Activated T-cell treated with anti-CD3 and anti-CD28 coated beads, Interleukin-2, amount 50 U/mL, for 4 hours (primary cell): ENCODE data around the gene THOC2. TPM values are rescaled to one million over a fixed set of nuclear protein-coding genes. Genes with fewer than 3 reads are reported as not detected.
"Not testable (repeated sequence)": the region's sequence is repeated elsewhere in the genome, so short reads cannot be mapped to it uniquely, and the experiment has no call there.

ENCODE experiments used
- ATAC-seq, 2 donors: fragments of 200-7000 bp; cut with Tn5 transposase; one replicate each; pipeline ENCODE4 v1.10.0; 2021
- DNase-seq: peaks from one replicate; pipeline ENCODE4 v3.0.0-alpha.2; 2020
- H3K27me3 Mint-ChIP-seq: one replicate; pipeline ENCODE4 v1.8.0; 2021; ENCODE audit warnings: low read depth, mixed read lengths
- H3K36me3 Mint-ChIP-seq: one replicate; pipeline ENCODE4 v1.8.0; 2022; ENCODE audit warnings: mixed read lengths; ENCODE audit not compliant: insufficient read depth
- H3K4me1 Mint-ChIP-seq: one replicate; pipeline ENCODE4 v1.8.0; 2021; ENCODE audit warnings: low read depth, mixed read lengths
- H3K4me3 Mint-ChIP-seq: one replicate; pipeline ENCODE4 v1.8.0; 2021; ENCODE audit warnings: mild to moderate bottlenecking, moderate library complexity, mixed read lengths
- H3K9me3 Mint-ChIP-seq: one replicate; pipeline ENCODE4 v1.8.0; 2021; ENCODE audit warnings: mixed read lengths
- total RNA-seq, 3 donors: library from RNA; stranded (reverse); gene quantifications; one replicate each; pipeline ENCODE4 v1.2.1, GENCODE V29; 2021

Gene THOC2
- total RNA-seq, 3 donors from 2014 or later: 67.1 to 72.2 (median 67.6) TPM

GRCh38 chrX:123749643-123750042 lies 16.8 kb upstream of the THOC2 start:
- no peak for DNase-seq
- ATAC-seq: no peak
- H3K4me1 Mint-ChIP-seq: no peaks in the 10 kb centered on the region
- H3K36me3 Mint-ChIP-seq: no peaks in the 10 kb centered on the region
- H3K27me3 Mint-ChIP-seq: no peaks in the 10 kb centered on the region
- no peak overlapping the region for H3K4me3 Mint-ChIP-seq
- no peaks in the 10 kb centered on the region for H3K9me3 Mint-ChIP-seq

GRCh38 chrX:123745511-123745910 lies 12.7 kb upstream of the THOC2 start:
- no peaks in the 10 kb centered on the region for H3K27me3 Mint-ChIP-seq

GRCh38 chrX:123743312-123743711 lies 10.5 kb upstream of the THOC2 start:
- H3K27me3 Mint-ChIP-seq: no peaks in the 10 kb centered on the region
- no peaks in the 10 kb centered on the region for H3K9me3 Mint-ChIP-seq
- H3K4me1 Mint-ChIP-seq: no peaks in the 10 kb centered on the region
- no peak overlapping the region for H3K4me3 Mint-ChIP-seq
- H3K36me3 Mint-ChIP-seq: no peaks in the 10 kb centered on the region
- DNase-seq (no peak), ATAC-seq (no peak)

More at GRCh38 chrX:123745511-123745910, 12.7 kb upstream of the THOC2 start:
- H3K9me3 Mint-ChIP-seq: no peaks in the 10 kb centered on the region
- no peak overlapping the region for H3K4me3 Mint-ChIP-seq
- no peaks in the 10 kb centered on the region for H3K36me3 Mint-ChIP-seq
- no peaks in the 10 kb centered on the region for H3K4me1 Mint-ChIP-seq
- DNase-seq: no peak
- no peak for ATAC-seq

- H3K4me3 Mint-ChIP-seq: no peak overlapping the region
- H3K36me3 Mint-ChIP-seq: no peaks in the 10 kb centered on the region
- ATAC-seq (no peak), DNase-seq (no peak)
- no peaks in the 10 kb centered on the region for H3K9me3 Mint-ChIP-seq
- H3K4me1 Mint-ChIP-seq: no peaks in the 10 kb centered on the region
- no peaks in the 10 kb centered on the region for H3K27me3 Mint-ChIP-seq
Measured at GRCh38 chrX:123742440-123742839, 9.6 kb upstream of the THOC2 start.

DNA sequence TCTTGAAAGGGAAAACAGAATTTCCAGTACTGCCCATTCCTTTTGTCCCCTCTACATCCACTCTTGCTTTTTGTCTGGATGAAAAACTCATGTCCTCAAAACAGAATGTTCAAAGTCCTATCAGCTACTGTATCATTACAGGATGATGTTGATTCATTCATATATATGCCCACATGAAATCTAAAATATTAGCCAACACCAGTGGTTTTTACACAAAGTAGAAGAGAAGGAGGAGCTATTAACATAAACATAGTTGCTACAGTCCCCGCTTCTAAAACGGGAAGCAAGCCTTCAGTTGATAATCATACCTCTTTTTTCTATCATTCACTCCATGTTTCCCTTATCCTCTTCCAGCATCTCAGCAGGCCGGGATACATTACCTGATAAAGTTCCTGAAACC lies 7.7 kb upstream of the THOC2 start:
- no peaks in the 10 kb centered on the region for H3K27me3 Mint-ChIP-seq

DNA sequence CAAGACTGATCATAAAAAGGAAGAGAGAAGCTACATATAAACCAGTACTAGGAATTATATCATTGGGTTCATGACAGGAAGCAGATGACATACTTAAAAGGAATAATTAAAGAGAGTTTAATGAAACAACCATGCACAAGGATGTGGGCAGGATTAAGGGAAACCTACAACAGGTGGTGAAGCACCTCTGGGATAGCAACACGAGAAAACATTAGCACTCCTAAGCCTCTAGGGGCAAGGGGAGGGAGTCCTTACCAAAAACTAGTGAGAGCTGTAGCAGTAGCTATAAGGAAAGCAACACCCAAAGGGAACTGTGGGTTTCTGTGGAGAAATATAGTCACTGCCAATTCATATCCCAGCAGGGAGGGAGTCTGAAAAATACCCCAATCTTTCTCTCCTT lies 7.2 kb upstream of the THOC2 start:
- no peak for DNase-seq
- Mint-ChIP-seq H3K4me3 (no peak overlapping the region), H3K4me1 (no peaks in the 10 kb centered on the region), H3K36me3 (no peaks in the 10 kb centered on the region), H3K27me3 (no peaks in the 10 kb centered on the region), H3K9me3 (no peaks in the 10 kb centered on the region)
- no peak for ATAC-seq

More for the DNA sequence above, 7.7 kb upstream of the THOC2 start:
- Mint-ChIP-seq H3K36me3 (no peaks in the 10 kb centered on the region), H3K4me3 (no peak overlapping the region), H3K4me1 (no peaks in the 10 kb centered on the region), H3K9me3 (no peaks in the 10 kb centered on the region)
- DNase-seq (no peak), ATAC-seq (no peak)

DNA sequence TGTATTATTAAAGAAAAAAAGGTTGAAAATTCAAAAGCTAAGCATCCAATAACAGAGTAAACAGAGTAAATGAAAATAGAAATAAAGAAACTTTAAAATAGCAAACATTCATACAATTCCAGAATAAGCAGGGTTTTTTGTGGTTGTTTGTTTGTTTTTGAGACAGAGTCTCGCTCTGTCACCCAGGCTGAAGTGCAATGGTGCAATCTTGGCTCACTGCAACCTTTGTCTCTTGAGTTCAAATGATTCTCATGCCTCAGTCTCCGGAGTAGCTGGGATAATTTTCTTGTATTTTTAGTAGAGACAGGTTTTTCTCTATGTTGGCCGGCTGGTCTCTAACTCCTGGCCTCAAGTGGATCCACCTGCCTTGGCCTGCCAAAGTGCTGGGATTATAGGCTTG lies 6.6 kb upstream of the THOC2 start:
- no peak for DNase-seq
- no peaks in the 10 kb centered on the region for H3K9me3 Mint-ChIP-seq
- H3K27me3 Mint-ChIP-seq: no peaks in the 10 kb centered on the region

GRCh38 chrX:123738378-123738940 lies 5.6 kb upstream of the THOC2 start:
- ATAC-seq: no peak
- H3K4me1 Mint-ChIP-seq: no peaks in the 10 kb centered on the region

More for the DNA sequence above, 6.6 kb upstream of the THOC2 start:
- Mint-ChIP-seq H3K4me3 (no peak overlapping the region), H3K4me1 (no peaks in the 10 kb centered on the region), H3K36me3 (no peaks in the 10 kb centered on the region)
- ATAC-seq: no peak

DNA sequence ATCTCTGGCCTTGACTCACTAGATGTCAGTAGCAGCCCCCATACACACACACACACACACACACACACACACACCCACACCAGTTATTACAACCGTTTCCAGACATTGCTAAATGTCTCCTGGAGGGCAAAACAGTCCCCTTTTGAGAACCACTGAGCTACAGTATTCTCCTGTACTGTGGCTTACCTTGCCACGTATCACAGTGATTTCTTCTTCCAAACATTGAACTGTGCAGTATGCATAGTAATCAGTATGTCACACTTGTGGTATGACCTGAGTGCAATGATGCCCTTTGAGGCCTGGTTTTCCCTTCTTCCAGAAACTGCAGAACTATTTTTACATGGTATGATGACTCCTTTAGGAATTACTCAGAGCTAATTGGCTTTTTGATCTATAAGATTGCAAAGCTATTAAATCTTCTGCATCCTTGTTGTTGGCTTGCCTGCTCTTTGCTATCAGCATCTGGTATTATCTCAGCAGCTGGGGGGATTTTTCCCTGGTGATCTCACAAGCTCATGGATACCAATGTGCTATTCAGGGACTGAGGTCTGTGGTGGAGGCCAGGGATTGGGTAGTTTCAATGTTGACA lies 3.6 kb upstream of the THOC2 start:
- H3K9me3 Mint-ChIP-seq: no peaks in the 10 kb centered on the region
- no peaks in the 10 kb centered on the region for H3K27me3 Mint-ChIP-seq
- H3K36me3 Mint-ChIP-seq: no peaks in the 10 kb centered on the region
- H3K4me3 Mint-ChIP-seq: no peak overlapping the region
- ATAC-seq (no peak), DNase-seq (no peak)
- H3K4me1 Mint-ChIP-seq: peaks cover 6% of the 10 kb centered on the region

More at GRCh38 chrX:123738378-123738940, 5.6 kb upstream of the THOC2 start:
- Mint-ChIP-seq H3K27me3 (no peaks in the 10 kb centered on the region), H3K36me3 (no peaks in the 10 kb centered on the region), H3K4me3 (no peak overlapping the region), H3K9me3 (no peaks in the 10 kb centered on the region)
- DNase-seq: no peak

DNA sequence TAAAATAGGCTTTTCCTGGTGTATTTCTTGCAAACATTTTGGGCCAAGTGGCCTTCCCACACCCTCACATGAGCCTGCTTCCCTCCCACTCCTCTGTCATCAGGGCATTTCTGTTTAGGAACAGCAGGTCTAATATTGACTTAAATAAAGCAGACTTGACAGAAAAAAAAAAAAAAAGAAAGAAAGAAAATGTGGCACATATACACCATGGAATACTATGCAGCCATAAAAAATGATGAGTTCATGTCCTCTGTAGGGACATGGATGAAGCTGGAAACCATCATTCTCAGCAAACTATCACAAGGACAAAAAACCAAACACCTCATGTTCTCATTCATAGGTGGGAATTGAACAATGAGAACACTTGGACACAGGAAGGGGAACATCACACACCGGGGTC lies 2.3 kb upstream of the THOC2 start:
- not testable (repeated sequence) for ATAC-seq, H3K36me3 Mint-ChIP-seq, DNase-seq, H3K4me3 Mint-ChIP-seq, H3K27me3 Mint-ChIP-seq, H3K9me3 Mint-ChIP-seq
- H3K4me1 Mint-ChIP-seq: peaks cover 14% of the 10 kb centered on the region

DNA sequence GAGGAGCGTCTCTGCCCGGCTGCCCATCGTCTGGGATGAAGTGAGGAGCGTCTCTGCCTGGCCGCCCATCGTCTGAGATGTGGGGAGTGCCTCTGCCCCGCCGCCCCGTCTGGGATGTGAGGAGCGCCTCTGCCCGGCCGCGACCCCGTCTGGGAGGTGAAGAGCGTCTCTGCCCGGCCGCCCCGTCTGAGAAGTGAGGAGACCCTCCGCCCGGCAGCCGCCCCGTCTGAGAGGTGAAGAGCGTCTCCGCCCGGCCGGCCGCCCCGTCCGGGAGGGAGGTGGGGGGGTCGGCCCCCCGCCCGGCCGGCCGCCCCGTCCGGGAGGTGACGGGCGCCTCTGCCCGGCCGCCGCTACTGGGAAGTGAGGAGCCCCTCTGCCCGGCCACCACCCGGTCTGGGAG lies 1.2 kb upstream of the THOC2 start:
- H3K4me1 Mint-ChIP-seq: peaks cover 20% of the 10 kb centered on the region
- not testable (repeated sequence) for H3K36me3 Mint-ChIP-seq, H3K27me3 Mint-ChIP-seq, ATAC-seq, H3K4me3 Mint-ChIP-seq, DNase-seq, H3K9me3 Mint-ChIP-seq

- Mint-ChIP-seq H3K36me3 (peaks cover 2% of the 10 kb centered on the region), H3K4me1 (peaks cover 31% of the 10 kb centered on the region), H3K4me3 (peak overlapping the region; percentile 95)
Measured at GRCh38 chrX:123731987-123732669, 724 bp downstream of the THOC2 start.

GRCh38 chrX:123731258-123731986 lies 1.4 kb downstream of the THOC2 start:
- no peaks in the 10 kb centered on the region for H3K27me3 Mint-ChIP-seq
- H3K4me1 Mint-ChIP-seq: peaks cover 31% of the 10 kb centered on the region
- no peaks in the 10 kb centered on the region for H3K9me3 Mint-ChIP-seq
- no peak for DNase-seq
- H3K36me3 Mint-ChIP-seq: peaks cover 2% of the 10 kb centered on the region
- ATAC-seq: no peak
- peak overlapping the region; percentile 95 for H3K4me3 Mint-ChIP-seq

More at GRCh38 chrX:123731987-123732669, 724 bp downstream of the THOC2 start:
- ATAC-seq (peak; percentile 37 to 39), DNase-seq (no peak)
- Mint-ChIP-seq H3K27me3 (no peaks in the 10 kb centered on the region), H3K9me3 (no peaks in the 10 kb centered on the region)

GRCh38 chrX:123728554-123728953 lies 4.3 kb downstream of the THOC2 start:
- peaks cover 2% of the 10 kb centered on the region for H3K36me3 Mint-ChIP-seq
- no peaks in the 10 kb centered on the region for H3K27me3 Mint-ChIP-seq
- H3K9me3 Mint-ChIP-seq: no peaks in the 10 kb centered on the region
- H3K4me3 Mint-ChIP-seq: no peak overlapping the region
- ATAC-seq: no peak
- no peak for DNase-seq
- peaks cover 35% of the 10 kb centered on the region for H3K4me1 Mint-ChIP-seq
